GM21381 (cell line): ENCODE results near the gene C11orf87.

ENCODE experiments used
- ATAC-seq: cut with Tn5 transposase; IDR thresholded peaks from one replicate; pipeline ENCODE4 v1.9.1; 2021; ENCODE audit warnings: mild to moderate bottlenecking, moderate library complexity; ENCODE audit not compliant: unreplicated experiment

The C11orf87 gene

DNA sequence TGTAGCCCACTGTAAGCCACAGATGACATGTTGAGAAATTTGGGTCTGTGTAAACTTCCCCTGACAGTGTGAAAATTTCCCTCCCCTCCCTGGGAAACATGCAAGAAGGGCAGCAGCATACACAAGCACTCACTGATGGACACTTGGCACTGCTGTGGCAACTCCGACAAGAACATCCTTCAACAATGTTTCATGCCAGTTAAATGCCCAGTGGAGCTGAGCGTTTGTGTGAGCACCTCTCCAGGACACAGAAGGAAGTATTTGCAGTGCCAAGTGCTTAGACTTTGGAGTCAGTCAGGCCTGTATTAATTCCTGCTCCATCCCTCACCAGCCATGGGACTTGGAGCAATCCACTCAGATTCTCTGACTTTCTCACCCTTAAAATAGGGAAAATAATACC lies 17.7 kb downstream of the C11orf87 start:
- no peak for ATAC-seq

- ATAC-seq, result no peak
Observed at GRCh38 chr11:109443052-109443451, 21.1 kb downstream of the C11orf87 start.

- no peak for ATAC-seq
Observed at GRCh38 chr11:109454857-109455256, 32.9 kb downstream of the C11orf87 start.
